ENCODE results near the gene FLT1. TPM values are rescaled to one million over a fixed set of nuclear protein-coding genes. Genes with fewer than 3 reads are reported as not detected.

Gene FLT1
- total RNA-seq, 6 experiments from 2014 or later: 80.5 to 118 (median 91.0) TPM

- Mint-ChIP-seq H3K27me3 (ENCODE audit: insufficient read depth) (peaks cover 2% of the 10 kb centered on the region; the same call in 1 of the 2 replicates), H3K4me1 (ENCODE audit: low read depth) (peaks cover 15% of the 10 kb centered on the region; the same call in 1 of the 2 replicates), H3K4me3 (no peak overlapping the region), H3K9me3 (peaks cover 1% of the 10 kb centered on the region), H3K36me3 (ENCODE audit: low read depth) (peaks cover 46% of the 10 kb centered on the region), H3K27ac (no peak overlapping the region)
- DNase-seq: no peak
- TF ChIP-seq CTCF (IDR thresholded peaks at IDR 0.05): no peak
Observed at GRCh38 chr13:28442839-28443238, 52.1 kb downstream of the FLT1 start.

DNA sequence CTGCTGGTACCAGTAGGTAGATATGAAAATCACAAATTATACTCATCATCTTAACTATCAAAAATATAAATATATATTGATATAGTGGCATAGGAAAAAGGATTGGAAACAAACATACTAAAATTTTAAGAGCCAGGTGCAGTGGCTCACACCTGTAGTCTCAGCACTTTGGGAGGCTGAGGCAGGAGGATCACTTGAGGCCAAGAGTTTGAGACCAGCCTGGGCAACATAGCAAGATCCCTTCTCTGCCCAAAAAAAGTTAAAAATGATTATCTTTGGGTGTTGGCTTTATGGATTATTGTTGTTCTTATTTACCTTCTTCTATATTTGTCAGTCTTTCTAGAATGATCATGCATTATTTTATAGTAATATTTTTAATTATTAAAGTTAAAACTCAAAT lies 53.4 kb downstream of the FLT1 start:
- H3K27ac Mint-ChIP-seq: no peak overlapping the region
- H3K4me1 Mint-ChIP-seq (ENCODE audit: low read depth): peaks cover 15% of the 10 kb centered on the region; the same call in 1 of the 2 replicates
- peaks cover 40% of the 10 kb centered on the region for H3K36me3 Mint-ChIP-seq (ENCODE audit: low read depth)
- no peak overlapping the region for H3K4me3 Mint-ChIP-seq
- no peak for TF ChIP-seq CTCF (IDR thresholded peaks at IDR 0.05)
- H3K9me3 Mint-ChIP-seq: no peaks in the 10 kb centered on the region; the same call in 1 of the 2 replicates
- peaks cover 2% of the 10 kb centered on the region; the same call in 1 of the 2 replicates for H3K27me3 Mint-ChIP-seq (ENCODE audit: insufficient read depth)
- no peak for DNase-seq

GRCh38 chr13:28440774-28441504 lies 54.0 kb downstream of the FLT1 start:
- Mint-ChIP-seq H3K27me3 (ENCODE audit: insufficient read depth) (peaks cover 2% of the 10 kb centered on the region; the same call in 1 of the 2 replicates), H3K36me3 (ENCODE audit: low read depth) (peaks cover 34% of the 10 kb centered on the region), H3K9me3 (no peaks in the 10 kb centered on the region; the same call in 1 of the 2 replicates), H3K27ac (no peak overlapping the region), H3K4me3 (no peak overlapping the region), H3K4me1 (ENCODE audit: low read depth) (peaks cover 15% of the 10 kb centered on the region)
- no peak for DNase-seq
- no peak for TF ChIP-seq CTCF (IDR thresholded peaks at IDR 0.05)

DNA sequence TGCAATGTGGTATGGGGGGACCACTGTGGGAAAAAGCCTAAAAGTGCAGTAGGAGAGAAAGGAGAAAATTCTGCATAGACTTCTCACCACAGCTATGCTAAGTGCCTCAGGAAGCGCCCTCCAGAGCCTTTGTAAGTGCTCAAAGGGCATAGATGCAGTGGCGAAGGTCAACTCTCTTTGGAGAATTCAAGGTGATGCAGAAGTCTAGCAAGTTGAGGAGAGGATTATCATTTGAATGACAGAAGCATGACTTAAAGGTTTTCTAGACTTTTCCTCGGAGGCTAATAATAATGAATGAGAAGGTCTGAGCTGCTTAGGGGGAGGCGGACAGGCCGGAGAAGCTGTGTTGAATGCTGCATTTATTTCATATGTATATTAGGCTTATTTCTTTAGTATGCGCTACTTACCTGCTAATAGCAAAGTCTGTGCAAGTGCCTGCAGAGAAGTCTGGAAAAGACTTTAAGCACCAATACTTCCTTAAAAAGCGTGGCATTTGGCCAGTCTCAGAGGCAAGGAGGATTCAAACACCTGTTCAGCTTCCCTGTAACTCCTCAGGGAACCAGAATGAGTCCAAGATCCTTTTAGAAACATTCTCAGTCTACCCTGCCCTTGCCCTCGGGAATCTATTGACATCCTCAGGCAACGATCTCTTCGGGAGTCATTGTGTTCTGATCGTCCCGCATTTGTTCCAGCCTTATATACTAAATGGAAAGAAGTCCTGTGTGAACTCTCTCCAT lies 56.2 kb downstream of the FLT1 start:
- H3K4me3 Mint-ChIP-seq: no peak overlapping the region
- H3K36me3 Mint-ChIP-seq (ENCODE audit: low read depth): peaks cover 19% of the 10 kb centered on the region
- H3K9me3 Mint-ChIP-seq: no peaks in the 10 kb centered on the region
- H3K27me3 Mint-ChIP-seq (ENCODE audit: insufficient read depth): peaks cover 2% of the 10 kb centered on the region; the same call in 1 of the 2 replicates
- no peak overlapping the region for H3K27ac Mint-ChIP-seq
- no peak for DNase-seq
- no peak for TF ChIP-seq CTCF (IDR thresholded peaks at IDR 0.05)
- peaks cover 28% of the 10 kb centered on the region for H3K4me1 Mint-ChIP-seq (ENCODE audit: low read depth)

- TF ChIP-seq CTCF (IDR thresholded peaks at IDR 0.05): no peak
- no peak for DNase-seq
- Mint-ChIP-seq H3K9me3 (no peaks in the 10 kb centered on the region), H3K36me3 (ENCODE audit: low read depth) (peaks cover 20% of the 10 kb centered on the region), H3K27me3 (ENCODE audit: insufficient read depth) (peaks cover 2% of the 10 kb centered on the region; the same call in 1 of the 2 replicates), H3K4me1 (ENCODE audit: low read depth) (peaks cover 25% of the 10 kb centered on the region), H3K4me3 (no peak overlapping the region), H3K27ac (no peak overlapping the region)
Observed at GRCh38 chr13:28438067-28438466, 56.9 kb downstream of the FLT1 start.
